A549 (cell line): Measurements from ENCODE around the gene GRK4.

Experiments used
- BHLHE40 ChIP-seq: IDR thresholded peaks from 2 replicates; pipeline ENCODE4 v1.6.1; 2012; ENCODE audit warnings: low read depth, low read length, inconsistent platforms
- CEBPB ChIP-seq, 2 experiments: fragments of >200 bp in 1 of 2; sonication (Bioruptor Twin) in 1 of 2; formaldehyde crosslinking in 1 of 2; IDR thresholded peaks; 2 replicates each; pipeline ENCODE4 v1.6.1; 2012 to 2016
- CTCF ChIP-seq: fragments of >200 bp; sonication (Bioruptor Twin); formaldehyde crosslinking; IDR thresholded peaks from 3 replicates; pipeline ENCODE4 v1.5.1; 2016
- HDAC2 ChIP-seq: fragments of 200-600 bp; sonication (generic); IDR thresholded peaks from 2 replicates; pipeline ENCODE4 v1.6.1; 2016
- JUN ChIP-seq, 2 experiments: fragments of >200 bp; sonication (Bioruptor Twin); formaldehyde crosslinking; IDR thresholded peaks; 2 replicates in 1 of 2; 3 replicates in 1 of 2; pipeline ENCODE4 v1.6.1; 2016 to 2017
- KDM5A ChIP-seq: fragments of 200-600 bp; sonication (generic); IDR thresholded peaks from 2 replicates; pipeline ENCODE4 v1.6.1; 2016; ENCODE audit warnings: antibody characterized with exemption, mild to moderate bottlenecking
- MAZ ChIP-seq: fragments of 150-350 bp; IDR thresholded peaks from 2 replicates; pipeline ENCODE4 v1.6.1; 2014; ENCODE audit warnings: antibody characterized with exemption, low read depth, low read length, borderline replicate concordance
- MYC ChIP-seq: IDR thresholded peaks from 2 replicates; pipeline ENCODE4 v1.6.1; 2012; ENCODE audit warnings: mild to moderate bottlenecking, inconsistent platforms, low read length, improper control_type of control experiment, borderline replicate concordance
- POLR2A ChIP-seq: IDR thresholded peaks from 2 replicates; pipeline ENCODE4 v1.6.1; 2012; ENCODE audit warnings: mild to moderate bottlenecking, low read length
- REST ChIP-seq: fragments of 200-600 bp; sonication (generic); IDR thresholded peaks from 2 replicates; pipeline ENCODE4 v1.6.1; 2016; ENCODE audit warnings: antibody characterized with exemption, mild to moderate bottlenecking, moderate library complexity

DNA sequence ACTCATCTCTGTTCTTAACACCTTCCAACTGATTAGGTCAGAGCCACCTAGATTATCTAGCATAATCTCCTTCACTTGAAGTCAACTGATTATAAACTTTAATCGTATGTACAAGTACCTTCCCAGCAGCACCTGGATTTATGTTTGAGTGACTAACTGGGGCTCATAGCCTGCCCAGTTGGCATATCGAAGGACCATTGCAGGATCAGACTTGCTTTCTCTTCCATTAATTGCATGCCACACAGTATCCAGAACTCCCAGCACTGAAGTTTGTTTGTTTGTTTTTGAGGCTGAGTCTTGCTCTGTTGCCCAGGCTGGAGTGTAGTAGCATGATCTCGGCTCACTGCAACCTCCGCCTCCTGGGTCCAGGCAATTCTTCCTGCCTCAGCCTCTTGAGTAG, 27.9 kb downstream of the GRK4 start:
- TF ChIP-seq CTCF (no peak), POLR2A (no peak), BHLHE40 (no peak), KDM5A (no peak), MAZ (no peak), MYC (no peak), REST (no peak), CEBPB (IDR thresholded peaks at IDR 0.05) (no peak), JUN (IDR thresholded peaks at IDR 0.05) (no peak), HDAC2 (no peak)
